Measurements from ENCODE around the gene ZNF407.

Gene ZNF407

DNA sequence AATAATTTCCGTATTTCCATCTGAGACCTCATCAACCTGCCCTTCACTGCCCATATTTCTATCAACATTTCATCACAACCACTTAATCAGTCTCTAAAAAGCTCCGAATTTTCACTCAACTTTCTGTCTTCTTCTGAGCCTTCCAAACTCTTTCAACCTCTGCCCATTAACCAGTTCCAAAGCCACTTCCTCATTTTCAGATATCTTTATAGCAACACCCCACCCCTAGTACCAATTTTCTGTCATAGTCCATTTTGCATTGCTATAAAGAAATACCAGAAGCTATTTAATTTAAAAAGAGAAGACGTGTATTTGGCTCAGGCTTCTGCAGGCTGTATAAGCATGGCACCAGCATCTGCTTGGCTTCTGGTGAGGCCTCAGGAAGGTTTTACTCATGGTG is 504.2 kb downstream of the ZNF407 start:
- TF ChIP-seq ZBTB7A (IDR thresholded peaks at IDR 0.05; ENCODE audit: low read depth) = no peak
- TF ChIP-seq, protein P1, sequence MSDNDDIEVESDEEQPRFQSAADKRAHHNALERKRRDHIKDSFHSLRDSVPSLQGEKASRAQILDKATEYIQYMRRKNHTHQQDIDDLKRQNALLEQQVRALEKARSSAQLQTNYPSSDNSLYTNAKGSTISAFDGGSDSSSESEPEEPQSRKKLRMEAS (IDR thresholded peaks at IDR 0.05) = no peak
- TF ChIP-seq EP300 (IDR thresholded peaks at IDR 0.05; ENCODE audit: borderline replicate concordance) = no peak
- TF ChIP-seq, protein P2, sequence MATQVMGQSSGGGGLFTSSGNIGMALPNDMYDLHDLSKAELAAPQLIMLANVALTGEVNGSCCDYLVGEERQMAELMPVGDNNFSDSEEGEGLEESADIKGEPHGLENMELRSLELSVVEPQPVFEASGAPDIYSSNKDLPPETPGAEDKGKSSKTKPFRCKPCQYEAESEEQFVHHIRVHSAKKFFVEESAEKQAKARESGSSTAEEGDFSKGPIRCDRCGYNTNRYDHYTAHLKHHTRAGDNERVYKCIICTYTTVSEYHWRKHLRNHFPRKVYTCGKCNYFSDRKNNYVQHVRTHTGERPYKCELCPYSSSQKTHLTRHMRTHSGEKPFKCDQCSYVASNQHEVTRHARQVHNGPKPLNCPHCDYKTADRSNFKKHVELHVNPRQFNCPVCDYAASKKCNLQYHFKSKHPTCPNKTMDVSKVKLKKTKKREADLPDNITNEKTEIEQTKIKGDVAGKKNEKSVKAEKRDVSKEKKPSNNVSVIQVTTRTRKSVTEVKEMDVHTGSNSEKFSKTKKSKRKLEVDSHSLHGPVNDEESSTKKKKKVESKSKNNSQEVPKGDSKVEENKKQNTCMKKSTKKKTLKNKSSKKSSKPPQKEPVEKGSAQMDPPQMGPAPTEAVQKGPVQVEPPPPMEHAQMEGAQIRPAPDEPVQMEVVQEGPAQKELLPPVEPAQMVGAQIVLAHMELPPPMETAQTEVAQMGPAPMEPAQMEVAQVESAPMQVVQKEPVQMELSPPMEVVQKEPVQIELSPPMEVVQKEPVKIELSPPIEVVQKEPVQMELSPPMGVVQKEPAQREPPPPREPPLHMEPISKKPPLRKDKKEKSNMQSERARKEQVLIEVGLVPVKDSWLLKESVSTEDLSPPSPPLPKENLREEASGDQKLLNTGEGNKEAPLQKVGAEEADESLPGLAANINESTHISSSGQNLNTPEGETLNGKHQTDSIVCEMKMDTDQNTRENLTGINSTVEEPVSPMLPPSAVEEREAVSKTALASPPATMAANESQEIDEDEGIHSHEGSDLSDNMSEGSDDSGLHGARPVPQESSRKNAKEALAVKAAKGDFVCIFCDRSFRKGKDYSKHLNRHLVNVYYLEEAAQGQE (IDR thresholded peaks at IDR 0.05; ENCODE audit: low read depth) = no peak
- TF ChIP-seq, protein P3, sequence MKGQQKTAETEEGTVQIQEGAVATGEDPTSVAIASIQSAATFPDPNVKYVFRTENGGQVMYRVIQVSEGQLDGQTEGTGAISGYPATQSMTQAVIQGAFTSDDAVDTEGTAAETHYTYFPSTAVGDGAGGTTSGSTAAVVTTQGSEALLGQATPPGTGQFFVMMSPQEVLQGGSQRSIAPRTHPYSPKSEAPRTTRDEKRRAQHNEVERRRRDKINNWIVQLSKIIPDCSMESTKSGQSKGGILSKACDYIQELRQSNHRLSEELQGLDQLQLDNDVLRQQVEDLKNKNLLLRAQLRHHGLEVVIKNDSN (IDR thresholded peaks at IDR 0.05) = no peak
- no peak for TF ChIP-seq YY1 (IDR thresholded peaks at IDR 0.05; ENCODE audit: low read depth)
- no peak for TF ChIP-seq CEBPB (IDR thresholded peaks at IDR 0.05)

DNA sequence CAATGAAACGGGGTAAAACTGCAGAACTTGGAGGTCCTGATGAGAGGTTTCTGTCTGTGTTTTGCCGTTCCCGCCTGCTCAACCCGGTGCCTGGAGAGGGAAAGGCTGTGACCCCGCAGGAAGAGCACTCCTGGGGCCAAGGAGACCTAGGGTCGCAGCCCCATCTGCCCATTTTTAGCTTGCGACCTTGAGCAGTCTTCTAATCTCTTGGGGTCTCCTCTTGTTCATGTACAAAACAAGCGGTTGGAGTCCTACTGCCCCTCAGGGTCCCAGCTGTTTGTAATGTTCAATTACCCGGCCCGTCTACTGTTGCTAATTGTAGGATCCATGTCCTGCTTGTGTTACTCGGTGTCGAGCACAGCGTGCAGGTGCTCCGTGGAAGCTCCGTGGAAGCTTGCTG is 506.8 kb downstream of the ZNF407 start:
- no peak for TF ChIP-seq TEAD4 (IDR thresholded peaks at IDR 0.05)
- TF ChIP-seq, protein P1 (IDR thresholded peaks at IDR 0.05) = no peak
- TF ChIP-seq ZBTB7A (IDR thresholded peaks at IDR 0.05; ENCODE audit: low read depth) = no peak
- TF ChIP-seq NFIC (IDR thresholded peaks at IDR 0.05) = no peak
- no peak for TF ChIP-seq TAF1 (IDR thresholded peaks at IDR 0.05; ENCODE audit: low read depth)
- TF ChIP-seq RAD21 (IDR thresholded peaks at IDR 0.05; ENCODE audit: low read depth) = no peak
- no peak for TF ChIP-seq CEBPB (IDR thresholded peaks at IDR 0.05)
- no peak for TF ChIP-seq CREB1 (IDR thresholded peaks at IDR 0.05; ENCODE audit: low read depth)
- TF ChIP-seq, protein P3 (IDR thresholded peaks at IDR 0.05) = no peak
- no peak for TF ChIP-seq YY1 (IDR thresholded peaks at IDR 0.05; ENCODE audit: low read depth)
- TF ChIP-seq TCF12 (IDR thresholded peaks at IDR 0.05; ENCODE audit: low read depth) = no peak

DNA sequence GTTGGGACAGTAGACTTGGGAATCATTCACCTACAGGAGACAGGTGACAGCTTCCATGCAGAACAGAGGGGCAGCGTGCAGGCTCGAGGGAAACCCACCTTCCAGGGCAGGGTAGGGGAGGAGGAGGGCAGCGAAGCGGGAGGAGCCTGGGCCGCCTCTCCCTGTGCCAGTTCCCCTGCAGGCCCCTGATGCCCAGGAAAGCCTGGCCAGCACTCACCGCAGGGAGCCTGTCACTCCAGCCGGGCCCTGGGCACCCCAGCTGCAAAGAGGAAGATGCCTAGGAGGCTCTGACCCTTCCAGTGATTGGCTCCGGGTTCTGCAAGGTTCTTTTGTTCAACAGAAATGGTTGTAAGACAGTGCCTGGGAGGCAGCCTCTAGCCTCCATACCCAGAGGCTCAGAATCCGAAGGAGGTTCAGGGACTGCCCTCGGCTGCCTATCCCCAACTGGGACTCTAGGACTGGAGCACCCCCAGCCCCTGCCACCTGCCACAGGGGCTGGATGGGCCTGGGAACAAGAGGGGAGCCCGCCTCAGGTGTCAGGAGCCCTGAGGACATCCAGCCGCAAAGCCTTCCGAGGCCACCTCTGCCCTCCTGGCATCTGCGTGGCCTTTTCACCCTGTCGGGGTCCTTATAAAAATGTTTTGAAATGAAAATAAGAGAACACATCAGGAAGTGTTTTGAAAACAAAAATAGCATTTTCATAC is 508.0 kb downstream of the ZNF407 start:
- TF ChIP-seq CREB1 (IDR thresholded peaks at IDR 0.05; ENCODE audit: low read depth) (no peak), ZBTB7A (IDR thresholded peaks at IDR 0.05; ENCODE audit: low read depth) (no peak), TCF12 (IDR thresholded peaks at IDR 0.05; ENCODE audit: low read depth) (no peak), EGR1 (IDR thresholded peaks at IDR 0.05) (no peak), TEAD4 (IDR thresholded peaks at IDR 0.05) (no peak), FOXM1 (IDR thresholded peaks at IDR 0.05; ENCODE audit: borderline replicate concordance, low read depth) (no peak), TAF1 (IDR thresholded peaks at IDR 0.05; ENCODE audit: low read depth) (no peak), RAD21 (IDR thresholded peaks at IDR 0.05; ENCODE audit: low read depth) (no peak), NFIC (IDR thresholded peaks at IDR 0.05) (no peak)
- TF ChIP-seq, protein P2 (IDR thresholded peaks at IDR 0.05; ENCODE audit: low read depth) = no peak
- TF ChIP-seq, protein P3 (IDR thresholded peaks at IDR 0.05) = no peak
- TF ChIP-seq, protein P1 (IDR thresholded peaks at IDR 0.05) = no peak

DNA sequence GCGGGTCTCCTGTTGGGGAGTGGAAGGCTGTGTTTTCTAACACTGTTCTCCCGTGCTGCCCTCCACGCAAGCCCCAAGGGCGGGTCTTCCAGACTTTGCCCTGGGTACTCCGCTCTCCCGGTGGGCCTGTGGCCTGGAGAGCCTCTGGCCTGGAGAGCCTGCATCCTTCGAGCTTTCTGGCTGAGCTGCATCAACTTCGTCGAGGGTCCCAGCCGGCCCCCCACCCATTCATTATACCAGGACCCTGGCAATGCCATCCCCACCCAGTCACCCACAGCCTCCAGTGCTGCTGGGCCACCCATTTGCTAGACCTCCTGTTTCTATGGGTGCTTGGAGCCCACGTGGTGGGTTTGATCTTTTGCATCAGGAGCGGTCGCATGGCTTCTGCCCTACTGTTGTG is 509.1 kb downstream of the ZNF407 start:
- TF ChIP-seq CEBPB (IDR thresholded peaks at IDR 0.05) (no peak), EGR1 (IDR thresholded peaks at IDR 0.05) (no peak), TAF1 (IDR thresholded peaks at IDR 0.05; ENCODE audit: low read depth) (no peak), CREB1 (IDR thresholded peaks at IDR 0.05; ENCODE audit: low read depth) (no peak), TCF12 (IDR thresholded peaks at IDR 0.05; ENCODE audit: low read depth) (no peak), FOXM1 (IDR thresholded peaks at IDR 0.05; ENCODE audit: borderline replicate concordance, low read depth) (no peak), YY1 (IDR thresholded peaks at IDR 0.05; ENCODE audit: low read depth) (no peak), ZBTB7A (IDR thresholded peaks at IDR 0.05; ENCODE audit: low read depth) (no peak), EP300 (IDR thresholded peaks at IDR 0.05; ENCODE audit: borderline replicate concordance) (no peak), TEAD4 (IDR thresholded peaks at IDR 0.05) (no peak), RAD21 (IDR thresholded peaks at IDR 0.05; ENCODE audit: low read depth) (no peak), NFIC (IDR thresholded peaks at IDR 0.05) (no peak)
- TF ChIP-seq, protein P1 (IDR thresholded peaks at IDR 0.05) = no peak
- TF ChIP-seq, protein P3 (IDR thresholded peaks at IDR 0.05) = no peak
- TF ChIP-seq, protein P2 (IDR thresholded peaks at IDR 0.05; ENCODE audit: low read depth) = no peak

Measured in Ishikawa (cell line).